HCT116 (cell line): Measurements from ENCODE around the gene PPP2R5D. TPM values are rescaled to one million over a fixed set of nuclear protein-coding genes. Genes with fewer than 3 reads are reported as not detected.

ENCODE experiments used
- ATAC-seq: fragments of 200-7000 bp; cut with Tn5 transposase; 2 replicates; pipeline ENCODE4 v1.9.1; 2020; ENCODE audit warnings: mild to moderate bottlenecking, moderate library complexity
- BruUV-seq: library from RNA; stranded (reverse); fragments of 400-500 nt; replicated peaks from 2 replicates; lab custom pipeline; 2021; lab: Mats Ljungman, UMichigan
- CTCF ChIA-PET: fragments of 300-600 bp; sonication (Branson Sonifier 250); formaldehyde crosslinking; loops from one replicate; lab custom pipeline; 2021; ENCODE audit warnings: antibody characterized with exemption; lab: Charles Lee
- POLR2A ChIA-PET: fragments of 300-600, 350-600 bp; sonication (Branson Sonifier 250); formaldehyde crosslinking; loops from one replicate; lab custom pipeline; 2021; ENCODE audit warnings: antibody characterized with exemption; lab: Charles Lee
- RAD21 ChIA-PET, 2 experiments: fragments of 300-600 bp; sonication (Branson Sonifier 250); formaldehyde crosslinking; loops; one replicate each; lab custom pipeline; 2023; ENCODE audit warnings: low total read pairs in 2 of 2; ENCODE audit not compliant: uncharacterized antibody in 2 of 2, unreplicated experiment in 2 of 2, low non-redundant PET in 1 of 2; lab: Charles Lee
- DNase-seq: peaks from one replicate; pipeline ENCODE4 v3.0.0-alpha.2; 2010; ENCODE audit warnings: low read depth, low spot score
- H2AFZ ChIP-seq: fragments of 200-600 bp; shearing (Covaris generic), sonication (generic); 2 replicates; pipeline ENCODE4 v1.6.1; 2017; ENCODE audit warnings: low read depth, mixed run types, mixed read lengths, antibody characterized with exemption, low read length; ENCODE audit not compliant: poor library complexity, severe bottlenecking
- H3K27ac ChIP-seq: 2 replicates; pipeline ENCODE4 v1.5.1; 2012; ENCODE audit warnings: low read depth, low read length
- H3K27me3 ChIP-seq: fragments of 200-600 bp; sonication (generic); 2 replicates; pipeline ENCODE4 v1.6.1; 2016; ENCODE audit warnings: mixed run types, low read length, mixed read lengths; ENCODE audit not compliant: insufficient read depth
- H3K36me3 ChIP-seq, 2 experiments: fragments of 200-500 bp in 1 of 2; fragments of 200-600 bp in 1 of 2; sonication (Bioruptor generic) in 1 of 2; sonication (generic) in 1 of 2; 2 replicates each; pipeline versions ENCODE4 v1.5.1 to v1.6.1; 2014 to 2016; ENCODE audit warnings: low read length in 2 of 2, inconsistent platforms in 1 of 2, mixed read lengths in 1 of 2, mixed run types in 1 of 2; ENCODE audit not compliant: insufficient read depth in 2 of 2, control insufficient read depth in 1 of 2
- H3K4me1 ChIP-seq, 2 experiments: fragments of 200-600 bp in 1 of 2; sonication (generic) in 1 of 2; 2 replicates each; pipeline versions ENCODE4 v1.5.1 to v1.6.1; 2012 to 2017; ENCODE audit warnings: low read length in 2 of 2, inconsistent platforms in 1 of 2, mild to moderate bottlenecking in 1 of 2, mixed read lengths in 1 of 2, mixed run types in 1 of 2, moderate library complexity in 1 of 2; ENCODE audit not compliant: insufficient read depth in 2 of 2, control insufficient read depth in 1 of 2
- H3K4me2 ChIP-seq: fragments of 200-600 bp; sonication (generic); 2 replicates; pipeline ENCODE4 v1.6.1; 2017; ENCODE audit warnings: mixed run types, low read length, mixed read lengths
- H3K4me3 ChIP-seq, 2 experiments: fragments of 200-600 bp in 1 of 2; sonication (generic) in 1 of 2; replicated peaks in 1 of 2; 2 replicates each; pipeline ENCODE4 v1.5.1; 2011 to 2016; ENCODE audit warnings: low read length in 2 of 2, control low read depth in 1 of 2, low read depth in 1 of 2, mild to moderate bottlenecking in 1 of 2, mixed read lengths in 1 of 2, mixed run types in 1 of 2
- H3K79me2 ChIP-seq: fragments of 200-600 bp; sonication (generic); 2 replicates; pipeline ENCODE4 v1.6.1; 2017; ENCODE audit warnings: mild to moderate bottlenecking, mixed run types, low read length, moderate library complexity, mixed read lengths; ENCODE audit not compliant: insufficient read depth
- H3K9ac ChIP-seq: fragments of 200-600 bp; sonication (generic); 2 replicates; pipeline ENCODE4 v1.6.1; 2016; ENCODE audit warnings: low read length, mixed read lengths
- H3K9me2 ChIP-seq: fragments of 200-600 bp; sonication (generic), shearing (Covaris generic); 2 replicates; pipeline ENCODE4 v1.6.1; 2017; ENCODE audit warnings: mixed run types, mild to moderate bottlenecking, moderate library complexity; ENCODE audit not compliant: insufficient read depth
- H3K9me3 ChIP-seq, 2 experiments: fragments of 200-500 bp in 1 of 2; fragments of 200-600 bp in 1 of 2; sonication (Bioruptor generic) in 1 of 2; sonication (generic) in 1 of 2; 2 replicates each; pipeline ENCODE4 v1.6.1; 2014 to 2017; ENCODE audit warnings: low read length in 2 of 2, mixed read lengths in 2 of 2, inconsistent platforms in 1 of 2, low read depth in 1 of 2, mild to moderate bottlenecking in 1 of 2, mixed run types in 1 of 2, moderate library complexity in 1 of 2; ENCODE audit not compliant: control insufficient read depth in 1 of 2, insufficient read depth in 1 of 2
- H4K20me1 ChIP-seq: fragments of 200-600 bp; sonication (generic), shearing (Covaris generic); 2 replicates; pipeline ENCODE4 v1.6.1; 2017; ENCODE audit warnings: mixed run types, mild to moderate bottlenecking, moderate library complexity; ENCODE audit not compliant: insufficient read depth
- CEBPB ChIP-seq: IDR thresholded peaks from 2 replicates; pipeline ENCODE4 v1.6.1; 2012; ENCODE audit warnings: low read depth
- EGR1 ChIP-seq: IDR thresholded peaks from 2 replicates; pipeline ENCODE4 v1.6.1; 2012; ENCODE audit warnings: low read depth
- ELF1 ChIP-seq: IDR thresholded peaks from 2 replicates; pipeline ENCODE4 v1.6.1; 2012; ENCODE audit warnings: low read depth, borderline replicate concordance
- EZH2 ChIP-seq: fragments of 200-600 bp; sonication (generic); IDR thresholded peaks from 2 replicates; pipeline ENCODE4 v1.6.1; 2017; ENCODE audit warnings: antibody characterized with exemption, mixed run types
- EZH2phosphoT487 ChIP-seq: fragments of 200-600 bp; IDR thresholded peaks from 2 replicates; pipeline ENCODE4 v1.6.1; 2018; ENCODE audit warnings: antibody characterized with exemption, borderline replicate concordance
- FOSL1 ChIP-seq: IDR thresholded peaks from 2 replicates; pipeline ENCODE4 v1.6.1; 2012; ENCODE audit warnings: low read depth
- JUND ChIP-seq: IDR thresholded peaks from 2 replicates; pipeline ENCODE4 v1.6.1; 2012
- RAD21 ChIP-seq: IDR thresholded peaks from 2 replicates; pipeline ENCODE4 v1.6.1; 2012; ENCODE audit warnings: low read depth, mild to moderate bottlenecking
- SIN3A ChIP-seq: IDR thresholded peaks from 2 replicates; pipeline ENCODE4 v1.6.1; 2012; ENCODE audit warnings: low read depth
- SP1 ChIP-seq: IDR thresholded peaks from 2 replicates; pipeline ENCODE4 v1.6.1; 2012; ENCODE audit warnings: low read depth
- SRF ChIP-seq: IDR thresholded peaks from 2 replicates; pipeline ENCODE4 v1.6.1; 2012; ENCODE audit warnings: low read depth
- TCF7L2 ChIP-seq: IDR thresholded peaks from 2 replicates; pipeline ENCODE4 v1.7.0; 2011; ENCODE audit warnings: borderline replicate concordance, inconsistent platforms; ENCODE audit not compliant: insufficient read depth, insufficient read length; ENCODE audit errors: extremely low read depth
- YY1 ChIP-seq: IDR thresholded peaks from 2 replicates; pipeline ENCODE4 v1.6.1; 2011; ENCODE audit warnings: low read length, low read depth, moderate library complexity, mild to moderate bottlenecking; ENCODE audit not compliant: insufficient replicate concordance; ENCODE audit errors: extremely low read depth
- ZFX ChIP-seq: fragments of 450-650 bp; IDR thresholded peaks from 2 replicates; pipeline ENCODE4 v1.6.1; 2017
- ZNF274 ChIP-seq: fragments of 200-500 bp; sonication (Bioruptor generic); IDR thresholded peaks from 2 replicates; pipeline ENCODE4 v1.6.1; 2014; ENCODE audit warnings: mild to moderate bottlenecking, low read depth, low read length, inconsistent platforms
- intact Hi-C: fragments of 100-400 bp; cut with micrococcal nuclease; formaldehyde crosslinking; loops from 2 replicates; pipeline ENCODE4 v1.10.0; 2022
- total RNA-seq: library from RNA; stranded (reverse); gene quantifications from one replicate; pipeline ENCODE4 v1.2.1, GENCODE V29; 2021; ENCODE audit not compliant: unreplicated experiment
- TF ChIP-seq, protein P1 (sequence below), 3 experiments: fragments of 200-600 bp in 1 of 3; sonication (generic) in 1 of 3; IDR thresholded peaks in 2 of 3; conservative IDR thresholded peaks in 1 of 3; 2 replicates each; pipeline ENCODE4 v1.5.1; 2012 to 2017; ENCODE audit warnings: low read depth in 2 of 3, low read length in 2 of 3, antibody characterized with exemption in 1 of 3, borderline replicate concordance in 1 of 3, control low read depth in 1 of 3, mild to moderate bottlenecking in 1 of 3, mixed read lengths in 1 of 3, mixed run types in 1 of 3, moderate library complexity in 1 of 3; ENCODE audit not compliant: insufficient read depth in 1 of 3
- TF ChIP-seq, protein P2 (sequence below): IDR thresholded peaks from 2 replicates; pipeline ENCODE4 v1.6.1; 2012; ENCODE audit warnings: low read depth
- TF ChIP-seq, protein P3 (sequence below): IDR thresholded peaks from 2 replicates; pipeline ENCODE4 v1.6.1; 2011; ENCODE audit warnings: mild to moderate bottlenecking, low read length, moderate library complexity; ENCODE audit not compliant: insufficient replicate concordance; ENCODE audit errors: extremely low read depth
- TF ChIP-seq, protein P4 (sequence below): IDR thresholded peaks from 2 replicates; pipeline ENCODE4 v1.6.1; 2012

PPP2R5D gene
- total RNA-seq, 1 experiment from 2014 or later, result 49.6 TPM

DNA sequence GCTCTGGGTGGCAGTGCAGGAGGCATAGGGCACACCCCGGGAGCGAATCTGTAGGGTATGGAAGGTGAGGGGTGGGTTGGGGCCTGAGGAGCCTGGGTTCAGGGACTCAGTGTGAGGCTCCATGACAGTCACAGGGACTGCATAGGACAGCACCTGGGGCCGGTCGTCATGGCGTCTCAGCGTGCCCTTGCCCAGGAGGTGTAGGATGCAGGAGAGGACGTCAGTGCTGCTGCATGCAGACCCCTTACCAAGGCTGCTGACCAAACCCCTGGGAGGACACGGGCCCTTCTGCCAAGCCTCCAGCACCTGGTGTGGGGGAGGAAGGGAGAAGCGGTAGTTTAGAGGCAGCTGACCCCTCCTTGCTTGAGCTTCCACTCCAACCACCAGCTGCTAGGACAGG, 53.3 kb downstream of the PPP2R5D start:
- no peaks in the 10 kb centered on the region for H3K79me2 ChIP-seq
- TF ChIP-seq, protein P1, sequence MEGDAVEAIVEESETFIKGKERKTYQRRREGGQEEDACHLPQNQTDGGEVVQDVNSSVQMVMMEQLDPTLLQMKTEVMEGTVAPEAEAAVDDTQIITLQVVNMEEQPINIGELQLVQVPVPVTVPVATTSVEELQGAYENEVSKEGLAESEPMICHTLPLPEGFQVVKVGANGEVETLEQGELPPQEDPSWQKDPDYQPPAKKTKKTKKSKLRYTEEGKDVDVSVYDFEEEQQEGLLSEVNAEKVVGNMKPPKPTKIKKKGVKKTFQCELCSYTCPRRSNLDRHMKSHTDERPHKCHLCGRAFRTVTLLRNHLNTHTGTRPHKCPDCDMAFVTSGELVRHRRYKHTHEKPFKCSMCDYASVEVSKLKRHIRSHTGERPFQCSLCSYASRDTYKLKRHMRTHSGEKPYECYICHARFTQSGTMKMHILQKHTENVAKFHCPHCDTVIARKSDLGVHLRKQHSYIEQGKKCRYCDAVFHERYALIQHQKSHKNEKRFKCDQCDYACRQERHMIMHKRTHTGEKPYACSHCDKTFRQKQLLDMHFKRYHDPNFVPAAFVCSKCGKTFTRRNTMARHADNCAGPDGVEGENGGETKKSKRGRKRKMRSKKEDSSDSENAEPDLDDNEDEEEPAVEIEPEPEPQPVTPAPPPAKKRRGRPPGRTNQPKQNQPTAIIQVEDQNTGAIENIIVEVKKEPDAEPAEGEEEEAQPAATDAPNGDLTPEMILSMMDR (IDR thresholded peaks at IDR 0.05 in 2 of 3, conservative IDR thresholded peaks at IDR 0.05 in 1 of 3; ENCODE audit: borderline replicate concordance in 1 of 3, insufficient read depth in 1 of 3, low read depth in 2 of 3, low read length in 2 of 3), result no peak
- TF ChIP-seq FOSL1 (no peak), ZNF274 (no peak), JUND (no peak), SP1 (no peak), ZFX (no peak), CEBPB (no peak), ELF1 (no peak), SRF (no peak), EGR1 (no peak), RAD21 (no peak), TCF7L2 (no peak), EZH2 (no peak), SIN3A (no peak), EZH2phosphoT487 (no peak), YY1 (no peak)
- TF ChIP-seq, protein P2, sequence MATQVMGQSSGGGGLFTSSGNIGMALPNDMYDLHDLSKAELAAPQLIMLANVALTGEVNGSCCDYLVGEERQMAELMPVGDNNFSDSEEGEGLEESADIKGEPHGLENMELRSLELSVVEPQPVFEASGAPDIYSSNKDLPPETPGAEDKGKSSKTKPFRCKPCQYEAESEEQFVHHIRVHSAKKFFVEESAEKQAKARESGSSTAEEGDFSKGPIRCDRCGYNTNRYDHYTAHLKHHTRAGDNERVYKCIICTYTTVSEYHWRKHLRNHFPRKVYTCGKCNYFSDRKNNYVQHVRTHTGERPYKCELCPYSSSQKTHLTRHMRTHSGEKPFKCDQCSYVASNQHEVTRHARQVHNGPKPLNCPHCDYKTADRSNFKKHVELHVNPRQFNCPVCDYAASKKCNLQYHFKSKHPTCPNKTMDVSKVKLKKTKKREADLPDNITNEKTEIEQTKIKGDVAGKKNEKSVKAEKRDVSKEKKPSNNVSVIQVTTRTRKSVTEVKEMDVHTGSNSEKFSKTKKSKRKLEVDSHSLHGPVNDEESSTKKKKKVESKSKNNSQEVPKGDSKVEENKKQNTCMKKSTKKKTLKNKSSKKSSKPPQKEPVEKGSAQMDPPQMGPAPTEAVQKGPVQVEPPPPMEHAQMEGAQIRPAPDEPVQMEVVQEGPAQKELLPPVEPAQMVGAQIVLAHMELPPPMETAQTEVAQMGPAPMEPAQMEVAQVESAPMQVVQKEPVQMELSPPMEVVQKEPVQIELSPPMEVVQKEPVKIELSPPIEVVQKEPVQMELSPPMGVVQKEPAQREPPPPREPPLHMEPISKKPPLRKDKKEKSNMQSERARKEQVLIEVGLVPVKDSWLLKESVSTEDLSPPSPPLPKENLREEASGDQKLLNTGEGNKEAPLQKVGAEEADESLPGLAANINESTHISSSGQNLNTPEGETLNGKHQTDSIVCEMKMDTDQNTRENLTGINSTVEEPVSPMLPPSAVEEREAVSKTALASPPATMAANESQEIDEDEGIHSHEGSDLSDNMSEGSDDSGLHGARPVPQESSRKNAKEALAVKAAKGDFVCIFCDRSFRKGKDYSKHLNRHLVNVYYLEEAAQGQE, result no peak
- TF ChIP-seq, protein P3, sequence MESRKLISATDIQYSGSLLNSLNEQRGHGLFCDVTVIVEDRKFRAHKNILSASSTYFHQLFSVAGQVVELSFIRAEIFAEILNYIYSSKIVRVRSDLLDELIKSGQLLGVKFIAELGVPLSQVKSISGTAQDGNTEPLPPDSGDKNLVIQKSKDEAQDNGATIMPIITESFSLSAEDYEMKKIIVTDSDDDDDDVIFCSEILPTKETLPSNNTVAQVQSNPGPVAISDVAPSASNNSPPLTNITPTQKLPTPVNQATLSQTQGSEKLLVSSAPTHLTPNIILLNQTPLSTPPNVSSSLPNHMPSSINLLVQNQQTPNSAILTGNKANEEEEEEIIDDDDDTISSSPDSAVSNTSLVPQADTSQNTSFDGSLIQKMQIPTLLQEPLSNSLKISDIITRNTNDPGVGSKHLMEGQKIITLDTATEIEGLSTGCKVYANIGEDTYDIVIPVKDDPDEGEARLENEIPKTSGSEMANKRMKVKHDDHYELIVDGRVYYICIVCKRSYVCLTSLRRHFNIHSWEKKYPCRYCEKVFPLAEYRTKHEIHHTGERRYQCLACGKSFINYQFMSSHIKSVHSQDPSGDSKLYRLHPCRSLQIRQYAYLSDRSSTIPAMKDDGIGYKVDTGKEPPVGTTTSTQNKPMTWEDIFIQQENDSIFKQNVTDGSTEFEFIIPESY, result no peak
- TF ChIP-seq, protein P4, sequence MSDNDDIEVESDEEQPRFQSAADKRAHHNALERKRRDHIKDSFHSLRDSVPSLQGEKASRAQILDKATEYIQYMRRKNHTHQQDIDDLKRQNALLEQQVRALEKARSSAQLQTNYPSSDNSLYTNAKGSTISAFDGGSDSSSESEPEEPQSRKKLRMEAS, result no peak
- TF ChIP-seq, all 23 proteins: peak for 0
- H3K4me1 ChIP-seq, result no peaks in the 10 kb centered on the region
- no peaks in the 10 kb centered on the region for H3K9me3 ChIP-seq
- ChIA-PET RAD21 (no interaction called here), POLR2A (no interaction called here), CTCF (no interaction called here)
- peaks cover 9% of the 10 kb centered on the region in 2 experiments for H3K36me3 ChIP-seq
- no peak overlapping the region for H3K4me2 ChIP-seq
- ATAC-seq (no peak), DNase-seq (no peak)
- H2AFZ ChIP-seq, result no peak overlapping the region
- H3K9ac ChIP-seq, result no peak overlapping the region
- BruUV-seq, result no TSS peak
- intact Hi-C loops, result no loop called here
- H3K9me2 ChIP-seq, result no peaks in the 10 kb centered on the region
- H3K27me3 ChIP-seq, result no peaks in the 10 kb centered on the region
- no peaks in the 10 kb centered on the region for H4K20me1 ChIP-seq
- H3K27ac ChIP-seq, result no peak overlapping the region
- no peak overlapping the region for H3K4me3 ChIP-seq
